A673 (cell line): ENCODE measurements around the gene ING5. TPM values are rescaled to one million over a fixed set of nuclear protein-coding genes. Genes with fewer than 3 reads are reported as not detected.
"Not testable (repeated sequence)": the region's sequence is repeated elsewhere in the genome, so short reads cannot be mapped to it uniquely, and the experiment has no call there.

ENCODE experiments used
- BruUV-seq: library from RNA; stranded (reverse); fragments of 400-500 nt; replicated peaks from 2 replicates; lab custom pipeline; 2021; lab: Mats Ljungman, UMichigan
- CTCF ChIA-PET: fragments of 300-600 bp; sonication (Branson Sonifier 250); formaldehyde crosslinking; loops from one replicate; lab custom pipeline; 2022; ENCODE audit warnings: antibody characterized with exemption; lab: Charles Lee
- POLR2A ChIA-PET: fragments of 300-600 bp; sonication (Branson Sonifier 250); formaldehyde crosslinking; loops from one replicate; lab custom pipeline; 2022; ENCODE audit warnings: antibody characterized with exemption; ENCODE audit not compliant: low non-redundant PET; lab: Charles Lee
- DNase-seq: peaks from one replicate; pipeline ENCODE4 v3.0.0-alpha.2; 2015; ENCODE audit warnings: low spot score
- H3K27ac ChIP-seq: fragments of 200-600 bp; sonication (generic); 2 replicates; pipeline ENCODE4 v1.5.1; 2016; ENCODE audit warnings: mixed run types, low read depth, mild to moderate bottlenecking, mixed read lengths, antibody characterized with exemption, low read length; ENCODE audit not compliant: poor library complexity, severe bottlenecking
- H3K27me3 ChIP-seq: fragments of 200-600 bp; sonication (generic); replicated peaks from 2 replicates; pipeline ENCODE4 v1.6.1; 2017; ENCODE audit warnings: mixed run types, low read depth, mild to moderate bottlenecking, mixed read lengths, antibody characterized with exemption, low read length; ENCODE audit not compliant: insufficient read depth, poor library complexity
- H3K36me3 ChIP-seq: fragments of 200-600 bp; sonication (generic); 2 replicates; pipeline ENCODE4 v1.6.1; 2016; ENCODE audit warnings: mixed run types, mild to moderate bottlenecking, mixed read lengths, antibody characterized with exemption, low read length; ENCODE audit not compliant: insufficient read depth, poor library complexity, severe bottlenecking
- H3K4me1 ChIP-seq: fragments of 200-600 bp; sonication (generic); 2 replicates; pipeline ENCODE4 v1.6.1; 2017; ENCODE audit warnings: mixed run types, mild to moderate bottlenecking, mixed read lengths, antibody characterized with exemption, low read length; ENCODE audit not compliant: insufficient read depth, poor library complexity, severe bottlenecking
- H3K4me3 ChIP-seq: fragments of 200-600 bp; sonication (generic); 2 replicates; pipeline ENCODE4 v1.5.1; 2016; ENCODE audit warnings: low read depth, mixed run types, mild to moderate bottlenecking, mixed read lengths, low read length; ENCODE audit not compliant: poor library complexity, severe bottlenecking
- H3K9me3 ChIP-seq: fragments of 200-600 bp; sonication (generic); 2 replicates; pipeline ENCODE4 v1.6.1; 2016; ENCODE audit warnings: mixed run types, low read depth, mild to moderate bottlenecking, mixed read lengths, antibody characterized with exemption, low read length; ENCODE audit not compliant: poor library complexity, severe bottlenecking
- CTCF ChIP-seq: fragments of 300-800, 200-600 bp; sonication (generic); conservative IDR thresholded peaks from 2 replicates; pipeline ENCODE4 v1.5.1; 2017; ENCODE audit warnings: low read depth, mild to moderate bottlenecking, antibody characterized with exemption, low read length, moderate library complexity, mixed read lengths
- EZH2 ChIP-seq: fragments of 200-600 bp; sonication (generic); IDR thresholded peaks from 2 replicates; pipeline ENCODE4 v1.6.1; 2017; ENCODE audit warnings: borderline replicate concordance, low read depth, mild to moderate bottlenecking, mixed read lengths, antibody characterized with exemption, low read length; ENCODE audit not compliant: poor library complexity, severe bottlenecking
- intact Hi-C: fragments of 100-400 bp; cut with micrococcal nuclease; formaldehyde crosslinking; loops from one replicate; pipeline ENCODE4 v1.10.0; 2022; ENCODE audit not compliant: unreplicated experiment
- total RNA-seq: library from RNA; stranded (reverse); gene quantifications from 2 replicates; pipeline ENCODE4 v1.2.3, GENCODE V29; 2021

The ING5 gene
- total RNA-seq, 1 experiment from 2014 or later = 70.3 TPM

- intact Hi-C loops = no loop called here
- BruUV-seq = no TSS peak
- POLR2A ChIA-PET = no interaction called here
Observed at GRCh38 chr2:241729868-241730267, 28.0 kb downstream of the ING5 start.

GRCh38 chr2:241730671-241731293, 28.9 kb downstream of the ING5 start:
- Histone ChIP-seq H3K36me3 (no peaks in the 10 kb centered on the region), H3K4me1 (peaks cover 5% of the 10 kb centered on the region), H3K9me3 (no peaks in the 10 kb centered on the region), H3K27ac (no peak overlapping the region), H3K4me3 (no peak overlapping the region), H3K27me3 (no peaks in the 10 kb centered on the region)
- intact Hi-C loops = no loop called here
- no peak for DNase-seq
- BruUV-seq = no TSS peak
- POLR2A ChIA-PET = no interaction called here
- CTCF ChIA-PET = no interaction called here
- TF ChIP-seq CTCF = no peak
- no peak for TF ChIP-seq EZH2

More at GRCh38 chr2:241729868-241730267, 28.0 kb downstream of the ING5 start:
- H3K4me3 ChIP-seq = no peak overlapping the region
- TF ChIP-seq EZH2 (no peak), CTCF (no peak)
- no peaks in the 10 kb centered on the region for H3K9me3 ChIP-seq
- H3K36me3 ChIP-seq = no peaks in the 10 kb centered on the region
- no peak for DNase-seq
- H3K27ac ChIP-seq = no peak overlapping the region
- CTCF ChIA-PET = interaction anchor here (0.7 kb wide), 1 partner anchor 90 kb away, joined by 3 read pairs; no protein-coding TSS in a partner anchor
- no peaks in the 10 kb centered on the region for H3K27me3 ChIP-seq
- peaks cover 5% of the 10 kb centered on the region for H3K4me1 ChIP-seq

DNA sequence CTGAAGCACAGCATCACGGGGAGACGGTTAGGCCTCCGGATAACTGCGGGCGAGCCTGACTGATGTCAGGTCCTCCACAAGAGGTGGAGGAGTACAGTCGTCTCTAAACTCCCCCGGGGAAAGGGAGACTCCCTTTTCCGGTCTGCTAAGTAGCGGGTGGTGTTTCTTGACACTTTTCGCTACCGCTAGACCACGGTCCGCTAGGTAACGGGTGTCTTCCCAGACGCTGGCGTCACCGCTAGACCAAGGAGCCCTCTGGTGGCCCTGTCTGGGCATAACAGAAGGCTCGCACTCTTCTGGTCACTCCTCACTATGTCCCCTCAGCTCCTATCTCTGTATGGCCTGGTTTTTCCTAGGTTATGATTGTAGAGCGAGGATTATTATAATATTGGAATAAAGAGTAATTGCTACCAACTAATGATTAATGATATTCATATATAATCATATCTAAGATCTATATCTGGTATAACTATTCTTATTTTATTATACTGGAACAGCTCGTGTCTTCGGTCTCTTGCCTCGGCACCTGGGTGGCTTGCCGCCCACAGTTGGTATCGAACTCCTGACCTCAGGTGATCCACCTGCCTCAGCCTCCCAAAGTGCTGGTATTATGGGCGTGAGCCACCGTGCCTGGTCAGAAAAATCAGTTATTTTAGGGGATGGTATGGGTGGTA, 30.8 kb downstream of the ING5 start:
- intact Hi-C loops, H3K4me1 ChIP-seq, BruUV-seq, H3K9me3 ChIP-seq, POLR2A ChIA-PET, H3K4me3 ChIP-seq, H3K27me3 ChIP-seq, CTCF ChIA-PET, H3K27ac ChIP-seq, H3K36me3 ChIP-seq: not testable (repeated sequence)
- peak; percentile 53 for TF ChIP-seq CTCF
- DNase-seq = peak; percentile 66
